Mesothelial cell of epicardium (in vitro differentiated cells): ENCODE measurements around the gene NPPC. TPM values are rescaled to one million over a fixed set of nuclear protein-coding genes. Genes with fewer than 3 reads are reported as not detected.
A peak's percentile ranks its signal among the peaks of the same experiment; 100 is the strongest.

Source experiments
- DNase-seq, 2 experiments: peaks; one replicate each; pipeline ENCODE4 v3.0.0; 2021; ENCODE audit warnings: low spot score in 2 of 2; ENCODE audit not compliant: unreplicated experiment in 2 of 2
- H3K27ac Mint-ChIP-seq: 2 replicates; pipeline ENCODE4 v1.8.0; 2021; ENCODE audit warnings: mixed read lengths
- H3K27me3 Mint-ChIP-seq: 2 replicates; pipeline ENCODE4 v1.8.0; 2021; ENCODE audit warnings: low read depth, mixed read lengths
- H3K36me3 Mint-ChIP-seq: 2 replicates; pipeline ENCODE4 v1.8.0; 2021; ENCODE audit warnings: mixed read lengths
- H3K4me1 Mint-ChIP-seq: 2 replicates; pipeline ENCODE4 v1.8.0; 2021; ENCODE audit warnings: mixed read lengths
- H3K4me3 Mint-ChIP-seq: 2 replicates; pipeline ENCODE4 v1.8.0; 2021; ENCODE audit warnings: mild to moderate bottlenecking, moderate library complexity, mixed read lengths
- H3K9me3 Mint-ChIP-seq: 2 replicates; pipeline ENCODE4 v1.8.0; 2021; ENCODE audit warnings: mixed read lengths
- CTCF ChIP-seq: fragments of 200-600 bp; sonication (generic); IDR thresholded peaks from one replicate; pipeline ENCODE4 v1.5.0; 2021; ENCODE audit warnings: antibody characterized with exemption; ENCODE audit not compliant: unreplicated experiment
- total RNA-seq: library from RNA; stranded (reverse); gene quantifications from 3 replicates; pipeline ENCODE4 v1.2.1, GENCODE V29; 2021

The NPPC gene
- total RNA-seq, 1 donor from 2014 or later = 0.80 TPM

GRCh38 chr2:231930593-231931281 is 4.5 kb upstream of the NPPC start:
- TF ChIP-seq CTCF = no peak
- Mint-ChIP-seq H3K4me1 (peaks cover 8% of the 10 kb centered on the region), H3K27ac (no peak overlapping the region), H3K9me3 (no peaks in the 10 kb centered on the region), H3K27me3 (peaks cover 67% of the 10 kb centered on the region), H3K36me3 (no peaks in the 10 kb centered on the region), H3K4me3 (no peak overlapping the region)
- peak in 1 of 2 experiments; percentile 30 for DNase-seq

- peak in 1 of 2 experiments; percentile 38 for DNase-seq
- Mint-ChIP-seq H3K27me3 (peaks cover 70% of the 10 kb centered on the region), H3K9me3 (no peaks in the 10 kb centered on the region), H3K4me1 (peaks cover 8% of the 10 kb centered on the region), H3K27ac (no peak overlapping the region), H3K4me3 (no peak overlapping the region), H3K36me3 (no peaks in the 10 kb centered on the region)
- TF ChIP-seq CTCF = no peak
Observed at GRCh38 chr2:231929961-231930592, 3.9 kb upstream of the NPPC start.

GRCh38 chr2:231928901-231929725 is 2.9 kb upstream of the NPPC start:
- Mint-ChIP-seq H3K27me3 (peaks cover 80% of the 10 kb centered on the region), H3K9me3 (no peaks in the 10 kb centered on the region), H3K4me3 (no peak overlapping the region), H3K36me3 (no peaks in the 10 kb centered on the region), H3K27ac (no peak overlapping the region), H3K4me1 (peaks cover 8% of the 10 kb centered on the region)
- no peak for TF ChIP-seq CTCF
- DNase-seq = peak in 1 of 2 experiments; percentile 24

- no peaks in the 10 kb centered on the region for H3K36me3 Mint-ChIP-seq
- DNase-seq = peak in 1 of 2 experiments; percentile 35
- H3K27ac Mint-ChIP-seq = no peak overlapping the region
- peaks cover 86% of the 10 kb centered on the region for H3K27me3 Mint-ChIP-seq
- H3K4me3 Mint-ChIP-seq = peak overlapping the region; percentile 1
- no peaks in the 10 kb centered on the region for H3K9me3 Mint-ChIP-seq
- no peak for TF ChIP-seq CTCF
- peaks cover 8% of the 10 kb centered on the region for H3K4me1 Mint-ChIP-seq
Observed at GRCh38 chr2:231928481-231928880, 2.3 kb upstream of the NPPC start.

- Mint-ChIP-seq H3K27me3 (peaks cover 93% of the 10 kb centered on the region), H3K4me3 (no peak overlapping the region), H3K4me1 (peaks cover 8% of the 10 kb centered on the region), H3K27ac (no peak overlapping the region), H3K9me3 (no peaks in the 10 kb centered on the region), H3K36me3 (no peaks in the 10 kb centered on the region)
- DNase-seq = no peak
- no peak for TF ChIP-seq CTCF
Observed at GRCh38 chr2:231927566-231927890, 1.3 kb upstream of the NPPC start.
